NB4 (cell line): ENCODE measurements around the gene AFTPH.

ENCODE experiments used
- CTCF ChIP-seq: IDR thresholded peaks from one replicate; pipeline ENCODE4 v1.5.1; 2012; ENCODE audit warnings: low read depth, low read length
- MAX ChIP-seq: IDR thresholded peaks from 2 replicates; pipeline ENCODE4 v1.6.1; 2011; ENCODE audit warnings: low read depth, low read length

- TF ChIP-seq CTCF: no peak
- no peak for TF ChIP-seq MAX
These were observed 21.3 kb upstream of the AFTPH start for GRCh38 chr2:64502860-64503259.
